Activated T-cell treated with anti-CD3 and anti-CD28 coated beads, Interleukin-2, amount 50 U/mL, for 24 hours (primary cell): ENCODE measurements around the gene RASIP1.

ENCODE experiments used
- DNase-seq: peaks from one replicate; pipeline ENCODE4 v3.0.0-alpha.2; 2020
- H3K27ac Mint-ChIP-seq: 2 replicates; pipeline ENCODE4 v1.8.0; 2020; ENCODE audit warnings: mild to moderate bottlenecking, mixed read lengths
- H3K27me3 Mint-ChIP-seq: 2 replicates; pipeline ENCODE4 v1.8.0; 2020; ENCODE audit warnings: mixed read lengths
- H3K36me3 Mint-ChIP-seq: 2 replicates; pipeline ENCODE4 v1.8.0; 2020; ENCODE audit warnings: low read depth, mixed read lengths
- H3K4me1 Mint-ChIP-seq: 2 replicates; pipeline ENCODE4 v1.8.0; 2020; ENCODE audit warnings: low read depth, mixed read lengths
- H3K4me3 Mint-ChIP-seq: 2 replicates; pipeline ENCODE4 v1.8.0; 2020; ENCODE audit warnings: mild to moderate bottlenecking, moderate library complexity, mixed read lengths
- H3K9me3 Mint-ChIP-seq: 2 replicates; pipeline ENCODE4 v1.8.0; 2020; ENCODE audit warnings: mixed read lengths

RASIP1 gene

GRCh38 chr19:48670699-48671445 lies 69.5 kb downstream of the RASIP1 start:
- no peaks in the 10 kb centered on the region for H3K27me3 Mint-ChIP-seq
- no peaks in the 10 kb centered on the region for H3K36me3 Mint-ChIP-seq
- no peaks in the 10 kb centered on the region for H3K9me3 Mint-ChIP-seq
- H3K4me1 Mint-ChIP-seq, result peaks cover 6% of the 10 kb centered on the region
- no peak for DNase-seq
- H3K27ac Mint-ChIP-seq, result no peak overlapping the region
- no peak overlapping the region for H3K4me3 Mint-ChIP-seq
